ENCODE data around the gene NR6A1. TPM values are rescaled to one million over a fixed set of nuclear protein-coding genes. Genes with fewer than 3 reads are reported as not detected.

Gene NR6A1
- total RNA-seq, 1 donor from 2014 or later: 302 TPM

- TF ChIP-seq EZH2 (IDR thresholded peaks at IDR 0.05) (no peak), EZH2phosphoT487 (IDR thresholded peaks at IDR 0.05) (no peak), CTCF (IDR thresholded peaks at IDR 0.05) (no peak)
- no peaks in the 10 kb centered on the region for H3K4me1 ChIP-seq
- no peaks in the 10 kb centered on the region for H3K36me3 ChIP-seq
- no peaks in the 10 kb centered on the region for H3K27me3 ChIP-seq
- H2AFZ ChIP-seq (replicated peaks): no peak overlapping the region
- Mint-ChIP-seq H3K4me1 (no peaks in the 10 kb centered on the region), H3K4me3 (no peak overlapping the region), H3K27ac (no peak overlapping the region), H3K9me3 (no peaks in the 10 kb centered on the region), H3K27me3 (ENCODE audit: insufficient read depth, low read depth) (no peaks in the 10 kb centered on the region), H3K36me3 (peaks cover 24% of the 10 kb centered on the region)
- H3K4me3 ChIP-seq: no peak overlapping the region
- peaks cover 4% of the 10 kb centered on the region for H3F3A ChIP-seq (ENCODE audit: low read depth)
- H3K9ac ChIP-seq: no peak overlapping the region
- no peaks in the 10 kb centered on the region for H3K9me3 ChIP-seq (ENCODE audit: low read depth)
- no peak for DNase-seq (ENCODE audit: low spot score)
- H3K27ac ChIP-seq: no peak overlapping the region
- H3K79me2 ChIP-seq (ENCODE audit: low read depth): peaks cover 94% of the 10 kb centered on the region
- H4K20me1 ChIP-seq (ENCODE audit: low read depth): peaks cover 60% of the 10 kb centered on the region
- H3K4me2 ChIP-seq: no peak overlapping the region
Measured at GRCh38 chr9:124686918-124687317, 84.2 kb downstream of the NR6A1 start.

GRCh38 chr9:124685217-124685616 is 85.9 kb downstream of the NR6A1 start:
- H3K4me1 Mint-ChIP-seq: no peaks in the 10 kb centered on the region
- H3K27me3 Mint-ChIP-seq (ENCODE audit: insufficient read depth, low read depth): no peaks in the 10 kb centered on the region
- no peaks in the 10 kb centered on the region for H3K36me3 ChIP-seq
- no peak overlapping the region for H2AFZ ChIP-seq (replicated peaks)
- peaks cover 28% of the 10 kb centered on the region for H3K36me3 Mint-ChIP-seq
- TF ChIP-seq CTCF (IDR thresholded peaks at IDR 0.05) (no peak), EZH2 (IDR thresholded peaks at IDR 0.05) (no peak), EZH2phosphoT487 (IDR thresholded peaks at IDR 0.05) (no peak)
- H3K4me3 Mint-ChIP-seq: no peak overlapping the region
- H3K27ac ChIP-seq: no peak overlapping the region
- H3K4me3 ChIP-seq: no peak overlapping the region
- no peak overlapping the region for H3K27ac Mint-ChIP-seq
- no peak for DNase-seq (ENCODE audit: low spot score)
- H3K9ac ChIP-seq: no peak overlapping the region
- peaks cover 4% of the 10 kb centered on the region for H3F3A ChIP-seq (ENCODE audit: low read depth)
- no peaks in the 10 kb centered on the region for H3K27me3 ChIP-seq
- no peaks in the 10 kb centered on the region for H3K4me1 ChIP-seq
- peaks cover 54% of the 10 kb centered on the region for H4K20me1 ChIP-seq (ENCODE audit: low read depth)
- peaks cover 93% of the 10 kb centered on the region for H3K79me2 ChIP-seq (ENCODE audit: low read depth)
- no peak overlapping the region for H3K4me2 ChIP-seq
- H3K9me3 Mint-ChIP-seq: no peaks in the 10 kb centered on the region
- H3K9me3 ChIP-seq (ENCODE audit: low read depth): no peaks in the 10 kb centered on the region

GRCh38 chr9:124684169-124684568 is 86.9 kb downstream of the NR6A1 start:
- peaks cover 93% of the 10 kb centered on the region for H3K79me2 ChIP-seq (ENCODE audit: low read depth)

More at GRCh38 chr9:124684169-124684568, 86.9 kb downstream of the NR6A1 start:
- peaks cover 2% of the 10 kb centered on the region for H3K4me1 Mint-ChIP-seq
- H3K9me3 Mint-ChIP-seq: no peaks in the 10 kb centered on the region
- H3K36me3 Mint-ChIP-seq: peaks cover 28% of the 10 kb centered on the region
- H3K27me3 Mint-ChIP-seq (ENCODE audit: insufficient read depth, low read depth): no peaks in the 10 kb centered on the region
- no peak overlapping the region for H3K4me3 Mint-ChIP-seq
- no peaks in the 10 kb centered on the region for H3K27me3 ChIP-seq
- no peaks in the 10 kb centered on the region for H3K36me3 ChIP-seq
- no peak overlapping the region for H2AFZ ChIP-seq (replicated peaks)
- DNase-seq (ENCODE audit: low spot score): no peak
- H3K4me2 ChIP-seq: no peak overlapping the region
- H3K9me3 ChIP-seq (ENCODE audit: low read depth): no peaks in the 10 kb centered on the region
- H3K27ac Mint-ChIP-seq: no peak overlapping the region
- no peak overlapping the region for H3K4me3 ChIP-seq
- peaks cover 4% of the 10 kb centered on the region for H3F3A ChIP-seq (ENCODE audit: low read depth)
- no peak overlapping the region for H3K9ac ChIP-seq
- H3K4me1 ChIP-seq: no peaks in the 10 kb centered on the region
- H3K27ac ChIP-seq: no peak overlapping the region
- peaks cover 61% of the 10 kb centered on the region for H4K20me1 ChIP-seq (ENCODE audit: low read depth)
- TF ChIP-seq CTCF (IDR thresholded peaks at IDR 0.05): no peak
- no peak for TF ChIP-seq EZH2 (IDR thresholded peaks at IDR 0.05)
- TF ChIP-seq EZH2phosphoT487 (IDR thresholded peaks at IDR 0.05): no peak

All from neural progenitor cell (in vitro differentiated cells).